GM10266 (cell line): ENCODE results near the gene ESAM.
A peak's percentile ranks its signal among the peaks of the same experiment; 100 is the strongest.

Experiments used
- DNase-seq: peaks from one replicate; pipeline ENCODE4 v3.0.0; 2012; ENCODE audit errors: extremely low spot score
- TF ChIP-seq, protein P1 (sequence below): IDR thresholded peaks from 2 replicates; pipeline ENCODE4 v1.5.1; 2012; ENCODE audit warnings: mild to moderate bottlenecking, low read depth; ENCODE audit not compliant: control insufficient read depth, insufficient read depth; ENCODE audit errors: missing control alignments

The ESAM gene

DNA sequence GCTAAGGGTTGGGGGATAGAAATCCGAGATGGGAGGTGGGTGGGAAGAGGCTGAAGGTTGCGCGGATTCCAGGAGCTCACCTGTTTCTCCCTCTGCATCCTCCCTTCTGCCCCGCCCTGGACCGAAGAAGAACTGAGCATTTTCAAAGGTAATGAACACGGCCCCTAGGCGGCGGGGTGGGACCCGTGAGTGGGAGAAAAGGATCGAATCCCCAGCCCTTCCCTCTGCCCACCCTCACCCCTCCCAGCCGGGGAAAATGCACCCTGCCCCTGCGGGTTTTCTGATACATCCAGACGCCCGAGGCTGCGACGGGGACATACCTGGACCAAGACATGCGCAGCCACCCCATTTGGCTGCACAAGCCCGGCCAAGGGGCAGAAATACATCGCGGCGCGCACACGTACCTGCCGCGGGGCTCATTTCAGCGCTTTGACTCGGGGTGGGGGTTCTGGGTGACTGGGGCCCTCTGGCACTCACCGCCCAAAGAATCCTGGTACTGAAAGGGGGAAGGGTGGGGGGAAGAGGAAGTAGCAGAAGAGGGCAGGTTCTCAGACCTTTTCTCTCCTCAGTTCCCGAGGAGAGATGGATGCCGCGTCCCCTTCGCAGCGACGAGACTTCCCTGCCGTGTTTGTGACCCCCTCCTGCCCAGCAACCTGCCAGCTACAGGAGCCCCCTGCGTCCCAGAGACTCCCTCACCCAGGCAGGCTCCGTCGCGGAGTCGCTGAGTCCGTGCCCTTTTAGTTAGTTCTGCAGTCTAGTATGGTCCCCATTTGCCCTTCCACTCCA is 16.1 kb downstream of the ESAM start:
- TF ChIP-seq, protein P1, sequence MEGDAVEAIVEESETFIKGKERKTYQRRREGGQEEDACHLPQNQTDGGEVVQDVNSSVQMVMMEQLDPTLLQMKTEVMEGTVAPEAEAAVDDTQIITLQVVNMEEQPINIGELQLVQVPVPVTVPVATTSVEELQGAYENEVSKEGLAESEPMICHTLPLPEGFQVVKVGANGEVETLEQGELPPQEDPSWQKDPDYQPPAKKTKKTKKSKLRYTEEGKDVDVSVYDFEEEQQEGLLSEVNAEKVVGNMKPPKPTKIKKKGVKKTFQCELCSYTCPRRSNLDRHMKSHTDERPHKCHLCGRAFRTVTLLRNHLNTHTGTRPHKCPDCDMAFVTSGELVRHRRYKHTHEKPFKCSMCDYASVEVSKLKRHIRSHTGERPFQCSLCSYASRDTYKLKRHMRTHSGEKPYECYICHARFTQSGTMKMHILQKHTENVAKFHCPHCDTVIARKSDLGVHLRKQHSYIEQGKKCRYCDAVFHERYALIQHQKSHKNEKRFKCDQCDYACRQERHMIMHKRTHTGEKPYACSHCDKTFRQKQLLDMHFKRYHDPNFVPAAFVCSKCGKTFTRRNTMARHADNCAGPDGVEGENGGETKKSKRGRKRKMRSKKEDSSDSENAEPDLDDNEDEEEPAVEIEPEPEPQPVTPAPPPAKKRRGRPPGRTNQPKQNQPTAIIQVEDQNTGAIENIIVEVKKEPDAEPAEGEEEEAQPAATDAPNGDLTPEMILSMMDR, result peak; percentile 50
- DNase-seq, result peak; percentile 79

DNA sequence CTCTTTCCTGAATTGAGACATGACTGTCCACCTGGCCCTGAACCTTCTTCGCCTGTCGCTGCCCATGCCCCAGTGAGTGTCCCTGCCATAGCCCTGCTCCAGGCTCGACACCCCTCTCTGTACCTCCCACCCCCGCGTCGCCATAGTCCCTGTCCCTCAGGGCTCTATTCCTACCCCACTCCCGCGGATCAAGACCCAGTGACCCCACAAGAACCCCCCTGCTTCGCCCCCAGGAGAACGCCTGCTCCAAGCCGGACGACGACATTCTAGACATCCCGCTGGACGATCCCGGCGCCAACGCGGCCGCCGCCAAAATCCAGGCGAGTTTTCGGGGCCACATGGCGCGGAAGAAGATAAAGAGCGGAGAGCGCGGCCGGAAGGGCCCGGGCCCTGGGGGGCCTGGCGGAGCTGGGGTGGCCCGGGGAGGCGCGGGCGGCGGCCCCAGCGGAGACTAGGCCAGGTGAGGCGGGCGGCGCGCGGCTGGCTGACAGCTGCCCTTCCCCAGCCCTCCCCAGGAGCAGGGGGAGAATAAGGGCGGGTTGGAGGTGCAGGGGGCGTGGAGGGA is 16.7 kb downstream of the ESAM start:
- no peak for DNase-seq
- TF ChIP-seq, protein P1, result no peak

DNA sequence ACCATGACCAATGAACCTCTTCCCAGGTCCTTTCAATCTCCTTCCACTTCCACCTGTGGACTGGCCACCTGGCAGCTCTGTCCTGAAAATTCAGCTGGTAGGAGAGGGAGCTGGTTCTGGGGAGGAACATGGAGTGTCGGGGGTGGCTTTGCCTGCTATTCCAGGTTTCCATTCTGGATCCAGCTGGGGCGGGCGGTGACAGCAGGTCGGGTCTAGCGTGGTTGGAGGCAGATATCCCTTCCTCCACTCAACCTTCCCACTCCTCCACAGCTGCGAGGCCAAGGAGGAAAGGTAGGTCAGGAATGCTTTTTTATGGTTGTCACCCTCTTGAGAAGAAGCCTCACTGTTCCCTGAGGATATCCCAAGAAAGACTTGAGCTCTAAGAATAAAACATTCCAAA is 19.0 kb downstream of the ESAM start:
- no peak for DNase-seq
- TF ChIP-seq, protein P1, result no peak

DNA sequence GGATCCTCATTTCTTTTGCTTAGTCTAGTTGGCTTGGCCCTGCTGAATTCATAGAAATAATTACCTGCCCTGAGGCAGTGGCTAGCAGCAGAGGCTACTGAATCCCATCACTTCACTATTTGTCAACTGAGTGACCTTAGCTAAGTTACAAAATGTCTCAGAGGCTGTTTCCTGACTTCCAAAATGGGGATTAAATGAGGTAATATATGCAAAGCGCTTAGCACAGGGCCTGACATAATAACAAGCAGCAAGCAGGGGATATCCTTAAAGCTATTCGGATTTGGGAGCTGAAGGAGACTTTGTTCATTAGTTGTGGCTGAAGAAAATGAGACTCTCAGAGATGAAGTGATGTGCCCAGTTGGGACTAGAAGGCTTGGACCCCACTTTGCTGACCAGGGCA is 19.5 kb downstream of the ESAM start:
- no peak for DNase-seq
- TF ChIP-seq, protein P1, result no peak

DNA sequence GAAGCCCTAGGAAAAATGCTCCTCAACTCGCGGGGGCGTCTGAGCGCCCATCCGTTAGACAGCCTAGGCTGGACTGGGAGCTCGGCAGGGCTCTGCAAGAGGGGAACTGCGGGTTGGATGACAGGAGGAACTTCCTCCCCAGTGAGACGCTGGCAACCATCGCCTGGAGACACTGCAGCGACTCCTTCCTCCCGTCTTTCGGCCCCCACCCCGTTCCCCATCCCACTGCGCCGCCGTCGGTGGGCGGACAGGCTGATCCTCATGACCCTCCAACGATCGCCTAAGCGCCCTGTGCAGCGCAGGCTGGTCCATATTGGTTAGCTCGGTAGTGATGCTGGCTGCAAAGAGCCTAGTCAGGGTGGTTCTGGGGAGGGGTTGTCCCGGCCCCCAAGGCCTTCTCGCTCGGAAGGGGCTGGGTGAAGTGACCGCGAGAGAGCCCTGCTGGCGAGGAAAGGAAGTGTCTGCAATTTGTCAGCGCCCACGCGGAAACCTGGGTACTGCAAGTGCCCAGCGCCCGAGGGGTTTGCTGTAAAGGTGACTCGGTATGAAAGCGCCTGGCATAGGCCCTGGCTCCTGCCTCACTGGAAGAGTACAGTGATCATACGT is 21.7 kb downstream of the ESAM start:
- DNase-seq, result peak; percentile 70
- TF ChIP-seq, protein P1, result peak; percentile 57

DNA sequence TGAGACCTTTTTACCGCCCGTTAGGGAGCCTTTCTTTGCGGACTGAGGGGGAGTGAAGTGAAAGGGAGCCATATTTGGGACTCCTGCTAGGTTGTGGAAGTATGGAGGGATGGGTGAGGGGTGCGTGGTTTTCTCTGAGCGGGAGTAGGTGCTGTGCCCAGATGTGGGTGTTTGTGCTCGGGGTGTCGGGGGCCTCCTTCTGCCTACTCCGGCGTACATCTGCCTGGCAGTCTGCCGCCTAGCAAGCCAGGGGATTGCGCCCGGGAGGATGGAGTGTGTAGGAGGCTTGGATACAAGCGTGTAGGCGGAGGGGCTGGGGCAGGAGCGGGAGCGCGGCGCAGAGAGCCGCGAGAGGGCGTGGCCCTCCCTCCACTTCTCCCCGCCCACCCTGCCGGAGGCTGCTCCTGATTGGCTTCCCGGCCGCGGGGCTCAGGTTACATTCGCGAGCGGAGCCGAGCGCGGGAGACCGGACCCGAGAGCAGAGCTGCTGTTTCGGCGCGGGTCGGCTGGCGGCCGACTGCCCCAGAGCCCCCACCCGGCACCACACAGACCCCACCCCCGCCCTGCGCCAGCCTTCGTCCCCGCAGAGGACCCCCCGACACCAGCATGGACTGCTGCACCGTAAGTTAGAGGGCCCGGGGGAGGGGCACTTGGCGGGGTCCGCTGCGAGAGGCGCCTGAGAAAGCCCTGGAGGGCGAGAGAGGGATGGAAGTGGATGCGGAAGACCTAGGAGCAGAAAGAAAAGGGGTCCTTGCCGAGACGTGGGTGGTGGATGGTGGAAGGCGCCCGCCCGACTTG is 22.4 kb downstream of the ESAM start, which contains the start of gene NRGN:
NRGN (plus strand) TSS at position 464 of the 798 bp plus-strand sequence; CDS start at position 607, 143 bp downstream.
- TF ChIP-seq, protein P1, result no peak
- DNase-seq, result peak; percentile 95
